WTC11 (cell line): ENCODE measurements around the gene ATXN3L.

Experiments used
- AFF4 ChIP-seq: sonication (generic); formaldehyde crosslinking; IDR thresholded peaks from 2 replicates; pipeline ENCODE4 v1.8.1; 2023; ENCODE audit warnings: mild to moderate bottlenecking, missing genetic modification reagents, borderline replicate concordance
- IRF2 ChIP-seq: sonication (generic); formaldehyde crosslinking; IDR thresholded peaks from 2 replicates; pipeline ENCODE4 v1.8.0; 2022; ENCODE audit warnings: low read depth, missing genetic modification reagents, borderline replicate concordance
- MAX ChIP-seq: sonication (generic); formaldehyde crosslinking; IDR thresholded peaks from 2 replicates; pipeline ENCODE4 v1.8.0; 2022; ENCODE audit warnings: mild to moderate bottlenecking, missing genetic modification reagents
- NR3C1 ChIP-seq: sonication (generic); formaldehyde crosslinking; conservative IDR thresholded peaks from 2 replicates; pipeline ENCODE4 v1.8.1; 2023; ENCODE audit warnings: low read depth, mild to moderate bottlenecking, missing genetic modification reagents
- ZNF121 ChIP-seq: sonication (generic); formaldehyde crosslinking; IDR thresholded peaks from 2 replicates; pipeline ENCODE4 v1.8.0; 2023; ENCODE audit warnings: missing genetic modification reagents
- TF ChIP-seq, protein P1 (sequence below): fragments of 200-600 bp; IDR thresholded peaks from 2 replicates; pipeline ENCODE4 v1.8.0; 2022; ENCODE audit warnings: antibody characterized with exemption

DNA sequence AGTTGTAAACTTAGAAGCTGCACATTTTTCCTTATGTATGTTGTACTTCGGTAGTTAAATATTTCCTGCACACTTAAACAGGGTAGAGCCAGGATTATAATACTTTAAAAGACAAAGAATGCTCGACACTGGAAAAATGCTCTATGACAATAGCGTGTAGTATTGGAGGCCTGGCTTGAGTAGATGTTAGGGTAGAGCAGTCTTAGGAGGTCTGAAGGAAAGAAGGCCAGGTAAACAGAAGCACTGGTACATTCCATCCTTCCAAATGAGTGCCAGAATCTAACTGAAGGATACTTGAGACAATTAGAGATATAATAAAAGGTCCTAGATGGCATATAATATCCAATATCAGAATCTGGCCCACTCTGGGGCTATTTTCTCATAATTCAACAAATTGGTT is 42.3 kb downstream of the ATXN3L start:
- TF ChIP-seq ZNF121 (CRISPR knock-in tag) (no peak), IRF2 (CRISPR knock-in tag) (no peak), AFF4 (CRISPR knock-in tag) (no peak), MAX (CRISPR knock-in tag) (no peak), NR3C1 (no peak)
- TF ChIP-seq, protein P1, sequence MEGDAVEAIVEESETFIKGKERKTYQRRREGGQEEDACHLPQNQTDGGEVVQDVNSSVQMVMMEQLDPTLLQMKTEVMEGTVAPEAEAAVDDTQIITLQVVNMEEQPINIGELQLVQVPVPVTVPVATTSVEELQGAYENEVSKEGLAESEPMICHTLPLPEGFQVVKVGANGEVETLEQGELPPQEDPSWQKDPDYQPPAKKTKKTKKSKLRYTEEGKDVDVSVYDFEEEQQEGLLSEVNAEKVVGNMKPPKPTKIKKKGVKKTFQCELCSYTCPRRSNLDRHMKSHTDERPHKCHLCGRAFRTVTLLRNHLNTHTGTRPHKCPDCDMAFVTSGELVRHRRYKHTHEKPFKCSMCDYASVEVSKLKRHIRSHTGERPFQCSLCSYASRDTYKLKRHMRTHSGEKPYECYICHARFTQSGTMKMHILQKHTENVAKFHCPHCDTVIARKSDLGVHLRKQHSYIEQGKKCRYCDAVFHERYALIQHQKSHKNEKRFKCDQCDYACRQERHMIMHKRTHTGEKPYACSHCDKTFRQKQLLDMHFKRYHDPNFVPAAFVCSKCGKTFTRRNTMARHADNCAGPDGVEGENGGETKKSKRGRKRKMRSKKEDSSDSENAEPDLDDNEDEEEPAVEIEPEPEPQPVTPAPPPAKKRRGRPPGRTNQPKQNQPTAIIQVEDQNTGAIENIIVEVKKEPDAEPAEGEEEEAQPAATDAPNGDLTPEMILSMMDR = no peak
